Measurements from ENCODE around the gene KIF1A.

DNA sequence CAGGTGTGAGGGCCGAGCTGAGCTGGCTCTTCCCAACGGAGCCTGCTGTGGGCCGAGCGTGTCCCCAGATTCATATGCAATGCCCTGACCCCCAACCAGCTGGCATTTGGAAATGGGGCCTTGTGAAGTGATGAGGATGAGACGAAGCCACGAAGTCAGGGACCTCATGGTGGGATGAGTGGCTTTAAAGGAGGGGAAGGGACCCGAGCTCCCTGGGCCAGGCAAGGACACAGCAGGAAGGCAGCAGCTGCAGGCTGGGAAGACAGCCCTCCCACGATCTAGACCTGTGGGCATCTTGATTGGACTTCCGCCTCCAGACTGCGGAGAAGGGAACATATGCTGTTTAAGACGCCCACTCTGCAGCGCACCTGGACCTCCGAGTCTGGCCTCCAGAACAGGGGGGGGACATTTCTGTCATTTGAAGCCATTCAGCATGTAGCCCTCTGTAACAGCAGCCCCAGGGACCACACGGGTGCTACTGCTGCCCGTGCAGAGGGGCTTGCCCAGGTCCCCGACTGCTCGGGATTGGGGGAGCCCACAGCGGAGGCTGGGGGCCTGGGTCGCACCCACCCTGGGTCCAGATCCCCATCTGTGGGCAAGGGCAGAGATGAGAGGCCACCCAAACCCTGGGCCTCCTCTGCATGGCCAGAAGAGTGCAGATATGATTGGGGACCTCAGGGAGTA, 27.2 kb downstream of the KIF1A start:
- TF ChIP-seq, protein P1, sequence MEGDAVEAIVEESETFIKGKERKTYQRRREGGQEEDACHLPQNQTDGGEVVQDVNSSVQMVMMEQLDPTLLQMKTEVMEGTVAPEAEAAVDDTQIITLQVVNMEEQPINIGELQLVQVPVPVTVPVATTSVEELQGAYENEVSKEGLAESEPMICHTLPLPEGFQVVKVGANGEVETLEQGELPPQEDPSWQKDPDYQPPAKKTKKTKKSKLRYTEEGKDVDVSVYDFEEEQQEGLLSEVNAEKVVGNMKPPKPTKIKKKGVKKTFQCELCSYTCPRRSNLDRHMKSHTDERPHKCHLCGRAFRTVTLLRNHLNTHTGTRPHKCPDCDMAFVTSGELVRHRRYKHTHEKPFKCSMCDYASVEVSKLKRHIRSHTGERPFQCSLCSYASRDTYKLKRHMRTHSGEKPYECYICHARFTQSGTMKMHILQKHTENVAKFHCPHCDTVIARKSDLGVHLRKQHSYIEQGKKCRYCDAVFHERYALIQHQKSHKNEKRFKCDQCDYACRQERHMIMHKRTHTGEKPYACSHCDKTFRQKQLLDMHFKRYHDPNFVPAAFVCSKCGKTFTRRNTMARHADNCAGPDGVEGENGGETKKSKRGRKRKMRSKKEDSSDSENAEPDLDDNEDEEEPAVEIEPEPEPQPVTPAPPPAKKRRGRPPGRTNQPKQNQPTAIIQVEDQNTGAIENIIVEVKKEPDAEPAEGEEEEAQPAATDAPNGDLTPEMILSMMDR (conservative IDR thresholded peaks at IDR 0.05; ENCODE audit: low read length), result no peak
- TF ChIP-seq EZH2phosphoT487 (IDR thresholded peaks at IDR 0.05; ENCODE audit: borderline replicate concordance), result no peak
